Esophagus muscularis mucosa (tissue), 4 donors: ENCODE results near the gene VEPH1. TPM values are rescaled to one million over a fixed set of nuclear protein-coding genes. Genes with fewer than 3 reads are reported as not detected.

Source experiments
- DNase-seq: peaks from one replicate; pipeline ENCODE4 v3.0.0-alpha.2; 2017; ENCODE audit errors: extremely low spot score
- H3K27ac ChIP-seq, 4 donors: fragments of 200-600 bp; sonication (generic); replicated peaks in 1 of 4; 1 replicate in 3 of 4; 2 replicates in 1 of 4; pipeline ENCODE4 v1.5.1; 2016 to 2019; ENCODE audit warnings: mild to moderate bottlenecking in 1 of 4
- H3K27me3 ChIP-seq, 4 donors: fragments of 200-600 bp; sonication (generic); one replicate each; pipeline versions ENCODE4 v1.5.1 to v1.6.0; 2016 to 2019
- H3K36me3 ChIP-seq, 4 donors: fragments of 200-600 bp; sonication (generic); one replicate each; pipeline ENCODE4 v1.5.1; 2016 to 2019
- H3K4me1 ChIP-seq, 4 donors: fragments of 200-600 bp; sonication (generic); one replicate each; pipeline ENCODE4 v1.5.1; 2016 to 2019
- H3K4me3 ChIP-seq, 4 donors: fragments of 200-600 bp; sonication (generic); 1 replicate in 2 of 4; 2 replicates in 2 of 4; pipeline ENCODE4 v1.5.1; 2016 to 2019; ENCODE audit warnings: mild to moderate bottlenecking in 4 of 4, moderate library complexity in 1 of 4
- H3K9me3 ChIP-seq, 4 donors: fragments of 200-600 bp; sonication (generic); 1 replicate in 3 of 4; 2 replicates in 1 of 4; pipeline ENCODE4 v1.5.1; 2016 to 2019
- CTCF ChIP-seq, 3 experiments: fragments of 200-600 bp in 2 of 3; fragments of 450-650 bp in 1 of 3; sonication (generic) in 2 of 3; IDR thresholded peaks; one replicate each; pipeline ENCODE4 v1.5.1; 2017 to 2019; ENCODE audit warnings: antibody characterized with exemption in 3 of 3, mild to moderate bottlenecking in 2 of 3, moderate library complexity in 1 of 3
- EP300 ChIP-seq: sonication (generic); formaldehyde crosslinking; IDR thresholded peaks from one replicate; pipeline ENCODE4 v1.6.1; 2017; ENCODE audit warnings: antibody characterized with exemption
- POLR2A ChIP-seq: fragments of 450-650 bp; IDR thresholded peaks from one replicate; pipeline ENCODE4 v1.6.1; 2017; ENCODE audit warnings: antibody characterized with exemption, moderate library complexity, mild to moderate bottlenecking, low read depth
- POLR2AphosphoS5 ChIP-seq, 2 donors: sonication (generic); formaldehyde crosslinking; IDR thresholded peaks; one replicate each; pipeline ENCODE4 v1.6.1; 2017; ENCODE audit warnings: antibody characterized with exemption in 2 of 2
- WGBS: methylation state at CpG from one replicate; pipeline ENCODE4 v1.1.5; 2018; 5-methylcytosine and 5-hydroxymethylcytosine counted together
- intact Hi-C: fragments of 100-400 bp; cut with DNase I; formaldehyde crosslinking; loops from one replicate; pipeline ENCODE4 v1.15.1; 2023
- total RNA-seq, 4 donors: library from RNA; depleted of rRNA; stranded (reverse); fragments of >200 nt; gene quantifications; one replicate each; pipeline versions ENCODE4 v1.1.0 to v1.2.1, GENCODE V29; 2016

Gene VEPH1
- total RNA-seq, 4 donors from 2014 or later: 0.23 to 1.2 (median 0.52) TPM; not detected in 1

GRCh38 chr3:157311633-157312375 is 191.4 kb downstream of the VEPH1 start:
- H3K4me3 ChIP-seq: no peak overlapping the region
- no peak for TF ChIP-seq POLR2A
- no peak for TF ChIP-seq EP300
- TF ChIP-seq CTCF (IDR thresholded peaks at IDR 0.05): no peak
- no peak for TF ChIP-seq POLR2AphosphoS5 (IDR thresholded peaks at IDR 0.05)
- H3K27ac ChIP-seq: no peak overlapping the region
- no peak for DNase-seq
- no peaks in the 10 kb centered on the region for H3K27me3 ChIP-seq
- no peaks in the 10 kb centered on the region for H3K36me3 ChIP-seq
- WGBS: 57% methylated on average over 2 of the region's 2 CpGs
- H3K4me1 ChIP-seq: no peaks in the 10 kb centered on the region
- intact Hi-C loops: no loop called here
- no peaks in the 10 kb centered on the region for H3K9me3 ChIP-seq

- Histone ChIP-seq H3K4me3 (no peak overlapping the region), H3K9me3 (no peaks in the 10 kb centered on the region), H3K27me3 (no peaks in the 10 kb centered on the region), H3K36me3 (no peaks in the 10 kb centered on the region), H3K4me1 (no peaks in the 10 kb centered on the region), H3K27ac (no peak overlapping the region)
- WGBS: 92% methylated on average over 6 of the region's 6 CpGs
- intact Hi-C loops: no loop called here
- DNase-seq: no peak
- no peak for TF ChIP-seq POLR2A
- TF ChIP-seq POLR2AphosphoS5 (IDR thresholded peaks at IDR 0.05): no peak
- TF ChIP-seq CTCF (IDR thresholded peaks at IDR 0.05): no peak
- TF ChIP-seq EP300: no peak
Observed at GRCh38 chr3:157310329-157311052, 192.7 kb downstream of the VEPH1 start.

GRCh38 chr3:157306502-157306901 is 196.7 kb downstream of the VEPH1 start:
- no peaks in the 10 kb centered on the region for H3K36me3 ChIP-seq
- H3K27ac ChIP-seq: no peak overlapping the region
- DNase-seq: no peak
- TF ChIP-seq POLR2A (no peak), POLR2AphosphoS5 (IDR thresholded peaks at IDR 0.05) (no peak), EP300 (no peak), CTCF (IDR thresholded peaks at IDR 0.05) (no peak)
- no peaks in the 10 kb centered on the region for H3K27me3 ChIP-seq
- no peaks in the 10 kb centered on the region for H3K9me3 ChIP-seq
- intact Hi-C loops: no loop called here
- H3K4me3 ChIP-seq: no peak overlapping the region
- H3K4me1 ChIP-seq: no peaks in the 10 kb centered on the region
- WGBS: 86% methylated on average over 2 of the region's 2 CpGs

- H3K9me3 ChIP-seq: no peaks in the 10 kb centered on the region
- WGBS: 84% methylated on average over 4 of the region's 4 CpGs
- TF ChIP-seq POLR2A: no peak
- TF ChIP-seq POLR2AphosphoS5 (IDR thresholded peaks at IDR 0.05): no peak
- no peak for TF ChIP-seq EP300
- TF ChIP-seq CTCF (IDR thresholded peaks at IDR 0.05): no peak
- no peak overlapping the region for H3K4me3 ChIP-seq
- intact Hi-C loops: no loop called here
- no peaks in the 10 kb centered on the region for H3K4me1 ChIP-seq
- no peaks in the 10 kb centered on the region for H3K27me3 ChIP-seq
- no peak overlapping the region for H3K27ac ChIP-seq
- no peaks in the 10 kb centered on the region for H3K36me3 ChIP-seq
- DNase-seq: no peak
Observed at GRCh38 chr3:157305392-157305791, 197.8 kb downstream of the VEPH1 start.
